Spleen (tissue), 11 donors: ENCODE measurements around the gene CPE. TPM values are rescaled to one million over a fixed set of nuclear protein-coding genes. Genes with fewer than 3 reads are reported as not detected.

Source experiments
- DNase-seq: peaks from one replicate; pipeline ENCODE4 v3.0.0-alpha.2; 2020
- H3K27ac ChIP-seq, 8 donors: fragments of 200-600 bp; sonication (generic) in 7 of 8; 1 replicate in 4 of 8; 2 replicates in 4 of 8; pipeline versions ENCODE4 v1.5.0 to v1.8.0; 2016 to 2021; ENCODE audit warnings: inconsistent platforms in 4 of 8, mild to moderate bottlenecking in 4 of 8, moderate library complexity in 1 of 8
- H3K27me3 ChIP-seq, 7 donors: fragments of 200-600 bp; sonication (generic) in 6 of 7; replicated peaks in 1 of 7; 1 replicate in 4 of 7; 2 replicates in 3 of 7; pipeline versions ENCODE4 v1.5.0 to v1.8.0; 2016 to 2021; ENCODE audit warnings: inconsistent platforms in 3 of 7, mild to moderate bottlenecking in 1 of 7
- H3K36me3 ChIP-seq, 6 donors: fragments of 200-600 bp; sonication (generic) in 5 of 6; 1 replicate in 4 of 6; 2 replicates in 2 of 6; pipeline versions ENCODE4 v1.5.0 to v1.8.0; 2016 to 2021; ENCODE audit warnings: inconsistent platforms in 2 of 6
- H3K4me1 ChIP-seq, 6 donors: fragments of 200-600 bp; sonication (generic) in 5 of 6; 1 replicate in 3 of 6; 2 replicates in 3 of 6; pipeline versions ENCODE4 v1.5.0 to v1.8.0; 2016 to 2021; ENCODE audit warnings: inconsistent platforms in 3 of 6
- H3K4me3 ChIP-seq, 8 donors: fragments of 200-600 bp; sonication (generic) in 7 of 8; 1 replicate in 4 of 8; 2 replicates in 4 of 8; pipeline versions ENCODE4 v1.5.0 to v1.8.0; 2016 to 2021; ENCODE audit warnings: inconsistent platforms in 4 of 8, mild to moderate bottlenecking in 4 of 8, moderate library complexity in 2 of 8
- H3K9me3 ChIP-seq, 8 donors: fragments of 200-600 bp; sonication (generic) in 7 of 8; 1 replicate in 4 of 8; 2 replicates in 4 of 8; pipeline versions ENCODE4 v1.5.0 to v1.8.0; 2016 to 2021; ENCODE audit warnings: inconsistent platforms in 4 of 8
- POLR2A ChIP-seq, 3 donors: fragments of 450-650 bp; IDR thresholded peaks; one replicate each; pipeline ENCODE4 v1.5.1; 2017; ENCODE audit warnings: antibody characterized with exemption in 3 of 3, mild to moderate bottlenecking in 1 of 3
- POLR2AphosphoS5 ChIP-seq, 3 donors: sonication (generic); formaldehyde crosslinking; IDR thresholded peaks; one replicate each; pipeline ENCODE4 v1.5.1; 2017; ENCODE audit warnings: antibody characterized with exemption in 3 of 3
- WGBS, 5 donors: extraction: QIAGEN DNeasy Blood & Tissue Kit in 3 of 5; methylation state at CpG; one replicate each; pipeline versions ENCODE4 v1.1.5 to v1.1.7; 2013 to 2018; 5-methylcytosine and 5-hydroxymethylcytosine counted together
- intact Hi-C: fragments of 100-400 bp; cut with DNase I; formaldehyde crosslinking; loops from one replicate; pipeline ENCODE4 v1.15.0; 2023; ENCODE audit warnings: low total_unique reads
- polyA plus RNA-seq, 3 donors: library from polyadenylated mRNA; stranded (reverse); fragments of 200-250 nt; gene quantifications; one replicate each; pipeline ENCODE4 v1.2.1, GENCODE V29; 2013
- total RNA-seq, 7 donors: library from RNA; depleted of rRNA in 3 of 7; stranded (reverse); fragments of >200 nt in 3 of 7; fragmentation: NEBNext Ultra II Directional in 4 of 7; extraction: Animal tissue kit (Norgen Biotek cat#: 25700) in 4 of 7; gene quantifications; one replicate each; pipeline versions ENCODE4 v1.1.0 to v1.2.1, GENCODE V29; 2016 to 2021
- TF ChIP-seq, protein P1 (sequence below), 11 experiments: fragments of 200-600 bp in 7 of 11; fragments of 450-650 bp in 4 of 11; sonication (generic) in 4 of 11; IDR thresholded peaks in 8 of 11; conservative IDR thresholded peaks in 3 of 11; 1 replicate in 7 of 11; 2 replicates in 4 of 11; pipeline versions ENCODE4 v1.4.0 to v1.8.0; 2016 to 2021; ENCODE audit warnings: antibody characterized with exemption in 11 of 11, inconsistent platforms in 4 of 11, mild to moderate bottlenecking in 1 of 11
- donor health status: healthy with polysubstance abuse.
- donor health status: DM: no; HTN: no; CAD: no; lungs with moderate emphysema.
- donor health status: DM: no; HTN: no; CAD: no.
- donor health status: Bipolar disorder and iron deficiency.
- donor health status: healthy.
- donor health status: DM: no; HTN: no; CAD: no.
- donor health status: DM: yes; HTN: yes; CAD: no.

CPE gene
- total and polyA plus RNA-seq, 10 donors = 1.5 to 9.8 (median 6.2) TPM

GRCh38 chr4:165425629-165426028, 46.8 kb downstream of the CPE start:
- no peak overlapping the region for H3K4me3 ChIP-seq
- intact Hi-C loops = no loop called here
- TF ChIP-seq, protein P1, sequence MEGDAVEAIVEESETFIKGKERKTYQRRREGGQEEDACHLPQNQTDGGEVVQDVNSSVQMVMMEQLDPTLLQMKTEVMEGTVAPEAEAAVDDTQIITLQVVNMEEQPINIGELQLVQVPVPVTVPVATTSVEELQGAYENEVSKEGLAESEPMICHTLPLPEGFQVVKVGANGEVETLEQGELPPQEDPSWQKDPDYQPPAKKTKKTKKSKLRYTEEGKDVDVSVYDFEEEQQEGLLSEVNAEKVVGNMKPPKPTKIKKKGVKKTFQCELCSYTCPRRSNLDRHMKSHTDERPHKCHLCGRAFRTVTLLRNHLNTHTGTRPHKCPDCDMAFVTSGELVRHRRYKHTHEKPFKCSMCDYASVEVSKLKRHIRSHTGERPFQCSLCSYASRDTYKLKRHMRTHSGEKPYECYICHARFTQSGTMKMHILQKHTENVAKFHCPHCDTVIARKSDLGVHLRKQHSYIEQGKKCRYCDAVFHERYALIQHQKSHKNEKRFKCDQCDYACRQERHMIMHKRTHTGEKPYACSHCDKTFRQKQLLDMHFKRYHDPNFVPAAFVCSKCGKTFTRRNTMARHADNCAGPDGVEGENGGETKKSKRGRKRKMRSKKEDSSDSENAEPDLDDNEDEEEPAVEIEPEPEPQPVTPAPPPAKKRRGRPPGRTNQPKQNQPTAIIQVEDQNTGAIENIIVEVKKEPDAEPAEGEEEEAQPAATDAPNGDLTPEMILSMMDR (IDR thresholded peaks at IDR 0.05 in 8 of 11, conservative IDR thresholded peaks at IDR 0.05 in 3 of 11) = no peak
- TF ChIP-seq POLR2A (IDR thresholded peaks at IDR 0.05) (no peak), POLR2AphosphoS5 (IDR thresholded peaks at IDR 0.05) (no peak)
- no peak overlapping the region for H3K27ac ChIP-seq
- no peaks in the 10 kb centered on the region for H3K36me3 ChIP-seq
- no peaks in the 10 kb centered on the region for H3K4me1 ChIP-seq
- DNase-seq = no peak
- H3K9me3 ChIP-seq = peaks cover 0 to 6% (median 0%) of the 10 kb centered on the region in 8 donors
- peaks cover 0 to 7% (median 0%) of the 10 kb centered on the region in 7 donors for H3K27me3 ChIP-seq

DNA sequence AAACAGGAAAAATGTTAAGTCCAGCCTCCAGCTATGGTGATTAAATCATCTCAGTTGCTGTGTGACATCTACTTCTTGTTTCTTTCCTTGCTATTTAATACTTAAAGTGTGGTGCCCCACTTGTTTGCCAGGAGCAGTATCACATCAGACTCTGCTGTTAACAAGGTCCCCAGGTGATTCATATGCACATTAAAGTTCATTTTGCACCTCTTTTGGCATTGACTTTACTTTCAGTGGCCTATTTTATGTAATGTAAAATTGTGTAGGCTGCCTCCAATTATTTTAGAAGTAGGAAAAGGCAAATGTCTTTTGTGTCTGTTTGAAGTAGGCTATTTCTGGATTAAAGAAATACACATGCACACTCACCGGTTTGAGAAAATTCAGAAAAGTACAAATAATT, 47.5 kb downstream of the CPE start:
- no peak for DNase-seq
- intact Hi-C loops = no loop called here
- TF ChIP-seq POLR2A (IDR thresholded peaks at IDR 0.05) (no peak), POLR2AphosphoS5 (IDR thresholded peaks at IDR 0.05) (no peak)
- TF ChIP-seq, protein P1 (IDR thresholded peaks at IDR 0.05 in 8 of 11, conservative IDR thresholded peaks at IDR 0.05 in 3 of 11) = no peak

DNA sequence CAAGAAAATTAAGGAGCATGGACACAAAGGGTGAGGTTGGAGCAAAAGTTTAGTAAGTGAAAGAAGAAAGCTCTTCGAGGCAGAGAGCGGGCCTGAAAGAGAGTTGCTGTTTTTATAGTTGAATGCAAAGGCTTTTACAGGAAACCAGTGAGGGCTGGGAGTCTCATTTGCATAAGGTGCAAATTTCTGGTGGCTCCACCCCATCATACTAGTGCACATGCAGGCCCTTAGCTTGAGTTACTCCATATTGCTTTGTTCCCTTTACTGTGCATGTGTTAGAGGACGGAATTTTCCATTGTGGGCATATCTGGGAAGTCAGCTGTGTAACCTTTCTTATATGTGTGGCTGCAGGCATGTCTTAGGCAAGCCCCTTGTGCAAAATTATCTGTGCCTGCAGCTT, 48.0 kb downstream of the CPE start:
- H3K27me3 ChIP-seq = peaks cover 0 to 7% (median 0%) of the 10 kb centered on the region in 7 donors
- H3K4me1 ChIP-seq = no peaks in the 10 kb centered on the region
- peaks cover 0 to 6% (median 0%) of the 10 kb centered on the region in 8 donors for H3K9me3 ChIP-seq
- no peak for DNase-seq
- no peak overlapping the region for H3K27ac ChIP-seq
- no peak overlapping the region for H3K4me3 ChIP-seq
- intact Hi-C loops = no loop called here
- WGBS, 5 donors = 64 to 90% (median 82%) methylated on average over 3 of the region's 3 CpGs
- TF ChIP-seq POLR2AphosphoS5 (IDR thresholded peaks at IDR 0.05) (no peak), POLR2A (IDR thresholded peaks at IDR 0.05) (no peak)
- TF ChIP-seq, protein P1 (IDR thresholded peaks at IDR 0.05 in 8 of 11, conservative IDR thresholded peaks at IDR 0.05 in 3 of 11) = no peak
- H3K36me3 ChIP-seq = no peaks in the 10 kb centered on the region

More for the DNA sequence above, 47.5 kb downstream of the CPE start:
- 86 to 93% (median 91%) methylated on average over 1 of the region's 1 CpG for WGBS, 5 donors
- no peak overlapping the region for H3K4me3 ChIP-seq
- peaks cover 0 to 6% (median 0%) of the 10 kb centered on the region in 8 donors for H3K9me3 ChIP-seq
- H3K4me1 ChIP-seq = no peaks in the 10 kb centered on the region
- H3K36me3 ChIP-seq = no peaks in the 10 kb centered on the region
- peaks cover 0 to 7% (median 0%) of the 10 kb centered on the region in 7 donors for H3K27me3 ChIP-seq
- no peak overlapping the region for H3K27ac ChIP-seq

- Histone ChIP-seq H3K27ac (no peak overlapping the region), H3K36me3 (no peaks in the 10 kb centered on the region), H3K9me3 (peaks cover 0 to 6% (median 0%) of the 10 kb centered on the region in 8 donors), H3K27me3 (peaks cover 0 to 7% (median 0%) of the 10 kb centered on the region in 7 donors), H3K4me3 (no peak overlapping the region), H3K4me1 (no peaks in the 10 kb centered on the region)
- TF ChIP-seq, protein P1 (IDR thresholded peaks at IDR 0.05 in 8 of 11, conservative IDR thresholded peaks at IDR 0.05 in 3 of 11) = no peak
- TF ChIP-seq POLR2AphosphoS5 (IDR thresholded peaks at IDR 0.05) (no peak), POLR2A (IDR thresholded peaks at IDR 0.05) (no peak)
- intact Hi-C loops = no loop called here
- 65 to 88% (median 73%) methylated on average over 2 of the region's 2 CpGs for WGBS, 5 donors
- no peak for DNase-seq
These were observed 50.1 kb downstream of the CPE start for GRCh38 chr4:165428957-165429356.
